22Rv1 (cell line): ENCODE data around the gene SEPTIN2.

Source experiments
- H3K27ac ChIP-seq: fragments of 450-650 bp; 2 replicates; pipeline ENCODE4 v1.5.1; 2017
- CTCF ChIP-seq: fragments of 450-650 bp; IDR thresholded peaks from 2 replicates; pipeline ENCODE4 v1.5.1; 2017; ENCODE audit warnings: mild to moderate bottlenecking
- ZFX ChIP-seq: fragments of 450-650 bp; IDR thresholded peaks from 2 replicates; pipeline ENCODE4 v1.6.1; 2017; ENCODE audit warnings: antibody characterized with exemption, borderline replicate concordance

SEPTIN2 gene

GRCh38 chr2:241309684-241310117, 6.0 kb upstream of the SEPTIN2 start:
- H3K27ac ChIP-seq: no peak overlapping the region
- TF ChIP-seq CTCF: no peak

GRCh38 chr2:241310917-241311566, 4.7 kb upstream of the SEPTIN2 start:
- no peak for TF ChIP-seq CTCF
- no peak for TF ChIP-seq ZFX
- no peak overlapping the region for H3K27ac ChIP-seq

GRCh38 chr2:241312082-241312481, 3.6 kb upstream of the SEPTIN2 start:
- TF ChIP-seq CTCF: no peak
- TF ChIP-seq ZFX: no peak
- no peak overlapping the region for H3K27ac ChIP-seq

- TF ChIP-seq ZFX (no peak), CTCF (no peak)
- H3K27ac ChIP-seq: no peak overlapping the region
Observed at GRCh38 chr2:241313543-241314095, 2.1 kb upstream of the SEPTIN2 start.

- TF ChIP-seq CTCF (no peak), ZFX (no peak)
- peak overlapping the region; percentile 95 for H3K27ac ChIP-seq
Observed at GRCh38 chr2:241314226-241315092, 1.3 kb upstream of the SEPTIN2 start.

GRCh38 chr2:241315093-241315878, 439 bp upstream of the SEPTIN2 start, which contains the start of gene HDLBP:
Gene HDLBP, minus strand, starts transcription at chr2:241315672. Its CDS starts 48,803 bp downstream, at chr2:241266869.
- H3K27ac ChIP-seq: peak within 1 kb of the TSS; percentile 95
- TF ChIP-seq ZFX (no peak), CTCF (peak; percentile 82)
